HCEC 1CT (cell line): Measurements from ENCODE around the gene CILP2.
A peak's percentile ranks its signal among the peaks of the same experiment; 100 is the strongest.

ENCODE experiments used
- DNase-seq: peaks from one replicate; pipeline ENCODE4 v3.0.0-alpha.2; 2017

Gene CILP2, protein sequence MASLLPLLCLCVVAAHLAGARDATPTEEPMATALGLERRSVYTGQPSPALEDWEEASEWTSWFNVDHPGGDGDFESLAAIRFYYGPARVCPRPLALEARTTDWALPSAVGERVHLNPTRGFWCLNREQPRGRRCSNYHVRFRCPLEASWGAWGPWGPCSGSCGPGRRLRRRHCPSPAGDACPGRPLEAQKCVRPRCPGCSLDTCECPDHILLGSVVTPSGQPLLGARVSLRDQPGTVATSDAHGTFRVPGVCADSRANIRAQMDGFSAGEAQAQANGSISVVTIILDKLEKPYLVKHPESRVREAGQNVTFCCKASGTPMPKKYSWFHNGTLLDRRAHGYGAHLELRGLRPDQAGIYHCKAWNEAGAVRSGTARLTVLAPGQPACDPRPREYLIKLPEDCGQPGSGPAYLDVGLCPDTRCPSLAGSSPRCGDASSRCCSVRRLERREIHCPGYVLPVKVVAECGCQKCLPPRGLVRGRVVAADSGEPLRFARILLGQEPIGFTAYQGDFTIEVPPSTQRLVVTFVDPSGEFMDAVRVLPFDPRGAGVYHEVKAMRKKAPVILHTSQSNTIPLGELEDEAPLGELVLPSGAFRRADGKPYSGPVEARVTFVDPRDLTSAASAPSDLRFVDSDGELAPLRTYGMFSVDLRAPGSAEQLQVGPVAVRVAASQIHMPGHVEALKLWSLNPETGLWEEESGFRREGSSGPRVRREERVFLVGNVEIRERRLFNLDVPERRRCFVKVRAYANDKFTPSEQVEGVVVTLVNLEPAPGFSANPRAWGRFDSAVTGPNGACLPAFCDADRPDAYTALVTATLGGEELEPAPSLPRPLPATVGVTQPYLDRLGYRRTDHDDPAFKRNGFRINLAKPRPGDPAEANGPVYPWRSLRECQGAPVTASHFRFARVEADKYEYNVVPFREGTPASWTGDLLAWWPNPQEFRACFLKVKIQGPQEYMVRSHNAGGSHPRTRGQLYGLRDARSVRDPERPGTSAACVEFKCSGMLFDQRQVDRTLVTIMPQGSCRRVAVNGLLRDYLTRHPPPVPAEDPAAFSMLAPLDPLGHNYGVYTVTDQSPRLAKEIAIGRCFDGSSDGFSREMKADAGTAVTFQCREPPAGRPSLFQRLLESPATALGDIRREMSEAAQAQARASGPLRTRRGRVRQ

DNA sequence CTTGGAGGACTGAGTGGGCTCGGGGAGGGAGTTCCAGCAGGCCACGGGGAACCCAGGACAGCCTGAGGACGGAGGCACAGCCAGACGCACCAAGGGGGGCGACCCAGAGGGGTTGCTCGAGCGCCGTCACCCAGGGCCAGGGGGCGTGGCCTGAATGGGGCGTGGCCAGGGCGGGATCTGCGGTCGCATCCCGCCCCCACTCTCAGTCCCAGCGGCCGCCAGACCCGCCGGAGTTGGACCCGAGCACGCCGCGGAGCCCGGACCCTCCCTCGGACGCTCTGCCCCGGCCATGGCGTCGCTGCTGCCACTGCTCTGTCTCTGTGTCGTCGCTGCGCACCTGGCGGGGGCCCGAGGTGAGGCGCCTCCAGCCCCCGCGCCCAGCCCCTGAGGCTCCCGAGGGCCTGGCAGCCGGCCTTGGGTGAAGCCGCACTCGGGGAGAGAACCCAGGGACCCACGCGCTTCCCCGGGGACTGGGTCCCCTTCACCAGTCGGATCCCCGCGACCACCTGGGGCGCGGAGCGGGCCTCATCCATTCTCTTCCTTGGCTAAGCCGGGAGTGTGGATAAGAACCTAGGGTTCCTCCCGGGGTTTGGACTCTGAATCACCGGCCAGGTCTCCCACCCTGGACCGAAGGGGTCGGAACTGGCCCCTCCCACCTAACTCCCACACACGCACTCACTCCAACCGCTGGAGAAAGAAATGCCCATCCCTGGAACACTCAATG, at the start of gene CILP2:
CILP2 (plus strand) TSS at position 205 of the 724 bp plus-strand sequence; CDS start at position 290, 85 bp downstream.
- no peak for DNase-seq

GRCh38 chr19:19488875-19489690, 49.0 kb upstream of the CILP2 start:
- peak; percentile 97 for DNase-seq

GRCh38 chr19:19489804-19490204, 48.3 kb upstream of the CILP2 start:
- DNase-seq = no peak

- DNase-seq = peak; percentile 72
Measured at GRCh38 chr19:19490214-19490968, 47.7 kb upstream of the CILP2 start.

GRCh38 chr19:19491321-19492025, 46.6 kb upstream of the CILP2 start:
- no peak for DNase-seq

DNA sequence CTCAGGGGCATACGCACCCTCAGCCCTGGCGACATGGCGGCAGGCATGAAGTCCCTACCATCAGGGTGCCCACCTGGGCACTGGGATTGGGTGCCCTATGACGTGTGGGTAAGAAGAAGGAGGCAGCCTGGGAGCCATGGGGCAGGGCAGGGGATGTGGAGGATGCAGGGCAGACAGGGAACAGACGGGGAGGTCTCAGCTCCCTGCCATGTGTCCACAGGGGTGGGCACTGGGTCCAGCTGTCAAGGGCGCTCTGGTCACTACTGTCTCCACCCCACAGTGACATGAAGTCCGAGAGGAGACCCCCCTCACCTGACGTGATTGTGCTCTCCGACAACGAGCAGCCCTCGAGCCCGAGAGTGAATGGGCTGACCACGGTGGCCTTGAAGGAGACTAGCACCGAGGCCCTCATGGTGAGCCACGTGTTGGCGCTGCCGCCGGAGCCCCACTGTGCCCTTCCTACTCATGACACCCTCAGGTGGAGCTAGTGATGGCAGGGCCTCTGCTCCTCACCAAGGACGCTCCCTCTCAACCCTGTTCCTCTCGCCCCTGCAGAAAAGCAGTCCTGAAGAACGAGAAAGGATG, 45.9 kb upstream of the CILP2 start:
- DNase-seq = no peak

- DNase-seq = no peak
Measured at GRCh38 chr19:19493841-19494546, 44.1 kb upstream of the CILP2 start.

GRCh38 chr19:19495614-19496603, 42.2 kb upstream of the CILP2 start:
- DNase-seq = no peak

GRCh38 chr19:19498255-19498991, 39.6 kb upstream of the CILP2 start:
- DNase-seq = no peak

- no peak for DNase-seq
Measured at GRCh38 chr19:19499272-19499995, 38.6 kb upstream of the CILP2 start.

DNA sequence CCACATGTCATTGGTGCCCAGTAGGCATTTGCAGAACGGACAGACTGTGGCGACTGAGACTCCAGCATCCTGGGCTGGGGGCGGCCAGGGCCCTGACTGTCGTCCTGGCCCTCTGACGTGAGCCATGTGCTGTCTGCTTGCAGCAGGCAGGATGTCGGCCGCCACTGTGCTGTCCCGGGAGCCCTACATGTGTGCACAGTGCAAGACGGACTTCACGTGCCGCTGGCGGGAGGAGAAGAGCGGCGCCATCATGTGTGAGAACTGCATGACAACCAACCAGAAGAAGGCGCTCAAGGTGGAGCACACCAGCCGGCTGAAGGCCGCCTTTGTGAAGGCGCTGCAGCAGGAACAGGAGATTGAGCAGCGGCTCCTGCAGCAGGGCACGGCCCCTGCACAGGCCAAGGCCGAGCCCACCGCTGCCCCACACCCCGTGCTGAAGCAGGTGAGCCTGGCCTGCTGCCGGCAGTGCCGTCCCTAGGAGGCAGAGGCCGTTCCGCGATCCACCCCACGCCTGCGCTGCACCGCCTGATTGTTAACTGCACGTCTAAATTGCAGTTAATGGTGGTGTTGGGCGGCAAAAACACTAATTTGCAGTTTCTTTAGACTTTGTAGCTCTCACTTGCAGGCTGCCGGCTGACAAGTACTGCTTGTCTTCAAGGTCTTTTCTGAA, 37.0 kb upstream of the CILP2 start:
- no peak for DNase-seq

DNA sequence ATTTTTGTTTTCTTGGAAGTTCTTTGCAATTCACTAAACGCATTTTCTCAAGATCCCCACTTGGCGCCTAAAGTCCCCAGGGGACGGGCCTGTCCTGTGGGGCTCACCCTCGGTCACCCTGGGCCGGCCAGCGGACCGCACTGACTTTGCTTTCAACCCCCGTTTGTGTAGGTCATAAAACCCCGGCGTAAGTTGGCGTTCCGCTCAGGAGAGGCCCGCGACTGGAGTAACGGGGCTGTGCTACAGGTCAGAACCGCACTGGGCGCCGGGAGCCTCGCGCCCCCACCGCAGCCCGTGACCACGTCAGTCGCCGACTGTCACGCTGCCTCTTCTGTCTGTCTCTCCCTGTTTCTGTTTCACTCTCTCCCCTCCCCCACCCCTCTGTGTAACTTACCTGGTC, 36.3 kb upstream of the CILP2 start:
- no peak for DNase-seq

- DNase-seq = no peak
Measured at GRCh38 chr19:19502281-19502680, 35.8 kb upstream of the CILP2 start.

- DNase-seq = no peak
Measured at GRCh38 chr19:19502808-19503602, 35.1 kb upstream of the CILP2 start.
